Activated naive CD4-positive, alpha-beta T cell treated with Interleukin-2 at 50 U/mL for 16 hours (primary cell): ENCODE results near the gene TBX4.
"Not testable (repeated sequence)": the region's sequence is repeated elsewhere in the genome, so short reads cannot be mapped to it uniquely, and the experiment has no call there.

Experiments
- DNase-seq: peaks from one replicate; pipeline ENCODE4 v3.0.0-alpha.2; 2020

TBX4 gene

DNA sequence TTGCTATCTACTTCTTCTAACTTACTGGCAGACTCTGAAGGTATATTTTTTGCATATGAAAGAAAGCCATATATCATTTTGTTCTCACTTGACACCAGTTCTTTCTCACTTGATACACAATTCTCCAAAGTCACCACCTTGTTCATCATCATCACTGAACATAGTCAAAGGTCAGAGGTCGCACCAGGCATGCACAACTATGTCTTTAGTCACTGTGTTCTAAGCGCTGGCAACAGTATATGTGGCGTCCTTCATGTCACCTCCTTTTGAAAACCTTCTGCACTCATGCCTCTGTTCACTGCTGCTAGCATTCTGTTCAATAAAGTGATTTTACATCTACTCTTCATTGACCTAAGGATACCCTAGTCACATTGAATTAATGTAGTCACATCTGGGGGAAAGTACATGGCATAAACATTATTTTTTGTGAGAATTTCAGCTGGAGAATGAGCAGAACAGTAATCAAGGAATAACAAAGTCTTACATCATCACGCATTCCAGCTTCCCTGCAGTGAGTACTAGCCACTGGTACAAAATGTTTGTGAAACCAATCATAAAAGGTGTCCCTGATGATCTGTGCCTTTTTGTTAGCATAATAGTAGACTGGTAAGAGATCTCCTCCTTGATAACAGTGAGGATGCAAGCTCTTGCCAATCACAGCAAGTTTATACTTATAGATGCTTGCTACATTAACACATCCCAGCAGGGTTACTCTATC, 20.5 kb upstream of the TBX4 start:
- DNase-seq = no peak

DNA sequence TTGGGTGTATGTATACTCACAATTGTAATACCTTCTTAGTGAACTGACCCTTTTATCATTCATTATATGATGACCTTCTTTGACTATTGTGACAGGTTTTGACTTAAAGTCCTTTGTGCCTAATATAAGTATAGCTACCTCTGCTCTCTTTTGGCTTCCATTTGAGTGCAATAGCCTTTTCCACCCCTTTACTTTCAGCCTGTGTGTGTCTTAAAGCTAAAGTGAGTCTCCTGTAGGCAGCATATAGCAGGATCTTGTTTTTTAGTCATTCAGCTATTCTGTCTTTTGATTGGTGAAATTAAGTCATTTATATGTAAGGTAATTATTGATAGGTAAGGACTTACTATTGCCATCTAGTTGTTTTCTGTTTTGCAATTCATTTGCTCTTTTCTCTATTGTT, 15.9 kb upstream of the TBX4 start:
- DNase-seq = no peak

DNA sequence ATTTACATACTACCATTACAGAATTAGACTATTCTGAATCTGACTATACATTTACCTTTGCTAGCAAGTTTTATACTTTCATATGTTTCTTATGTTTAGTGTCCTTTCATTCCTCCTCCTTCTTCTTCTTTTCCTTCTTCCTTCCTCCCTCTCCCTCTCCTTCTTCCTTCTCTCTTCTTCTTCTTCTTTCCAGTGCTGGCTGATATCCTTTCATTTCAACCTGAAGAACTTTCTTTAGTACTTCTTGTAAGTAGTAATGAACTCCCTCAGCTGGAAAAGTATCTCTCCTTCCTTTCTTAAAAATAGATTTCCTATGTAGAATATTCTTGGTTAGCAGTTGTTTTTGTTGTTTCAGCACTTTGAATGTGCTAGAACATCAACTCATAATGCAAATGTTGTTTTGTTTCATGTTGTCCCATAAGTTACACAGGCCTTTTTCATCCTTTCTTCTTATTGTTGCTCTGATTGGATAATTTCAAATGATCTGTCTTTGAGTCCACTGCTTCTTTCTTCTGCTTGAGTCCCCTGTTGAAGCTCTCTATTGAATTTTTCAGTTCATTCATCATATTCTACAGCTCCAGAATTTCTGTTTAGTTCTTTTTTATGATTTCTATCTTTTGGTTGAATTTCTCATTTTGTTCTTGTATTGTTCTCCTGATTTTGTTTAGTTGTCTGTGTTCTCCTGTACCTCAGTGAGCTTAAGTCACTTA, 15.1 kb upstream of the TBX4 start:
- no peak for DNase-seq

GRCh38 chr17:61440697-61441096, 11.5 kb upstream of the TBX4 start:
- DNase-seq = no peak

DNA sequence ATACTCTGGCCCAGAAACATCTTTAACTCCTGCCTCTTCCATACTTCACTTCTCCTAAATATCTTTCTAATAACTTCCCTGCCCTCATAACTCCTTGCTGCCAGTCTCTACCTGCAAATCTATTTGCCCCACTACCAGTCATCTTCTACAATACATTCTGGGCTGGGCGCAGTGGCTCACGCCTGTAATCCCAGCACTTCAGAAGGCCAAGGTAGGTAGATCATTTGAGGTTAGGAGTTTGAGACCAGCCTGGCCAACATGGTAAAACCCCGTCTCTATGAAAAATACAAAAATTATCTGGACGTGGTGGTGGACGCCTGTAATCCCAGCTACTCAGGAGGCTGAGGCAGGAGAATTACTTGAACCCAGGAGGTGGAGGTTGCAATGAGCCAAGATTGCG, 10.7 kb upstream of the TBX4 start:
- DNase-seq = not testable (repeated sequence)

GRCh38 chr17:61442136-61442775, 10.0 kb upstream of the TBX4 start:
- no peak for DNase-seq

DNA sequence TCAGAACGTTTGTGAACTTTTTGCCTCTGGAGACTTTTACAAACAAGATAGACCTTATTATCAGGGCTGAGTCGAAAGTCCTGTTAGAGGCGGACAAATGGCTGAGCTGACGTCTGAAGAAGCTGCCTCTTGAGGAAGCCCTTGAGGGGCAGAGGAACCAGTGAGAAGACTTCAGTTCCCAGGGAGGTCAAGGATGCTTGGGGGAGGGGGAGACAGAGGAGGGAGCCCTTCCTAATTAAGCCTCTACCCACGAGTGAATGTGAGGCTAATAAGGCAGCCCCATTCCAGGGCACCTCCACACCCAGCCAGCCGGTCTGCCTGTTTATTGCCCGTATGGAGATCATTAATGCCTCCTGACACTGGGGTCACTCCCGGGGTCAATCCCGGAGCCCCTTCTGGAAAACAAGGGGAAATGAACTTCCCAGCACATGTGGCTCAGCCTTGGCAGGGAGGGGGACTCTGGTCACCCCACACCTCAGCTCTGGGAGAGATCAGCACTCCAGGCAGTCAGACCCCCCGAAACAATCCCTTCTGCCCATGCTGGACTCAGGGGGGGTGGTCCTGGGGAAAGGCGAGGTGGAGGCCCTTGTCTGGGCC, 9.2 kb upstream of the TBX4 start:
- no peak for DNase-seq

DNA sequence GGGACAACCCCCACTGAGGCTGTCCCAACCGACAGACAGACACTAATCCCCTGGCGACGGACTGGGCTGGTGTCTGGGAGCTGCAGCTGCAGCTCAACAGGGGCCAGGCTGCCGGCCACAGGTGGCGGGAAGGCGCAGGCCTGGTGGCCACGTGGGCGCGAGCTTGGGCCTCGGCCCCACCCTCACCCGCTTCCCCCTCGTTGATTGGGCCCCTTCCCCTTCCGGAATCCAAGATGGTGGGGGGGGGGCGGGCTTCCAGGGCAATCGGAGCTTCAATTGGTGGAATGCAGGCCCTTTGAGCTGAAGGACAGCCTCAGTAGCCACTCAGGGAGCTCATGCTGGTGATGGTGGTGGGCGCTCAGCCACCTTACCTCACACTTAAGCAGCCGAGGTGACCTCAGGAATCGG, 8.7 kb upstream of the TBX4 start:
- no peak for DNase-seq

DNA sequence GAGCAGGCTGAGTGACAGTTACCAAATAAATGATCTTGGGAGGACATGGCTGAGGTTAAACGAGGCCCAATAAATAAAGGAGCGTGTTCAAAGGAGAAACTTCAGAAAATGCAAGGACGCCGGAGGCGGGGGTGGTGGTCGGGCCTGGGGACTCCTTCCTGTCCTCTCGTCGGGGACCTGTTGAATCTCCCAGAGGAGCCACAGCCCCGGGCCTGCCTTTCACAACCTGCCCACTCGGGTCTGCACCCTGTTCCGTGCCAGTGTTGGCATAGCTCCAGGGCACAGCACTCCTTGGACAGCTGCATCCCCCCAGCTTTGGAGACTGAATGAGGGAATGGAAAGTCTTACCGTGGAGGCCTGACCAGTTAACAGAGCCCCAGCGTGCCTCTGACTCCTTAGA, 8.1 kb upstream of the TBX4 start:
- no peak for DNase-seq

DNA sequence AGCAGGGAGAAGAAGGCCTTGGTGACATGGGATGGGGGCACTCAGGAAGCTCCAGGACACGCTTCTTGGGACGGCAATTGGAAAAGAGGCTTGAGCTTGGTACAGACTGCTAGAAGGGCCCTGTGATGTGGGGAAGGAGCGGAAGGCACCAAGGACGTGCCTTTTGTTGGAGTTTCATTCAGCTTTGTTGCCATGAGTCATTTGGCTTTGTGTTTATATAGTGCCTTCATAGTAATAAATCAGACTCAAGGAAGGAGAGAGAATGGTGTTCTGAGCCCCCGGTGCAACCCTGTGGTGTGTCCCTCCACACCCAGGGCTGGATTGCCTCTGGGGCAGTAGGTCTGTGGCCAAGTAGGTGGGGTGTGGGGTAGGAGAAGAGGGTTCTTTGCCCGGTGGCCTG, 7.4 kb upstream of the TBX4 start:
- no peak for DNase-seq

DNA sequence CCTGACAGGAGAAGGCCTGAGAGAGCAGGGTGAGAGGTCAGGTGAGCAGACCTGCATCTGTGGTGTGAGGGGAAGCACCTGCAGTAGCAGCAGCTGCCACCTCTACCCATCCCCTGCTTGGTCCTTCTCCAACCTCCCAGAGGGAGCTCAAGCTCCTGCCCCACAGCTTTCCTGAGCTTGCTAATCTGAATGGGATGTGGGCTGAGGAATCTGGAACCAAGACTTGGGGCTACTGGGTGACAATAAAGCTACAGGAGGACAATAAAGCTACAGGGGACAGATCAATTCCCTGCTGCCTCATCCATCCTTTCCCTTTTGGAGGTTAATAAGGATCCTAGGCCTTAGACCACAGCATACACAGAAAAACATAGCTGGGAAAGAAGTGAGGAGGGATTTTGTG, 4.9 kb upstream of the TBX4 start:
- DNase-seq = no peak

GRCh38 chr17:61448042-61448441, 4.2 kb upstream of the TBX4 start:
- DNase-seq = no peak

DNA sequence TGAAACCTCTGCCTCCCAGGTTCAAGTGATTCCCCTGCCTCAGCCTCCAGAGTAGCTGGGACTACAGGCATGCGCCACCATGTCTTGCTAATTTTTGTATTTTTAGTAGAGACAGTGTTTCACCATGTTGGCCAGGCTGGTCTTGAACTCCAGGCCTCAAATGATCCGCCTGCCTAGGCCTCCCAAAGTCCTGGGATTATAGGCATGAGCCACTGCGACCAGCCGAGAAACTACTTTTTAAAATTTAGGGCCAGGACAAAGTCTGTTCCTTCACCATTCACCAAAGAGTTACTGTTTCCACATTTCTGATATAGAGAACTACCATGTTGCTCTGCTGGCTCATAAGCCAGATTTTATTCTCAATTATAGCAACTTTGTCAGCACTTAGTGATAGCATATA, 3.1 kb upstream of the TBX4 start:
- DNase-seq = not testable (repeated sequence)

- DNase-seq = no peak
Measured at GRCh38 chr17:61449707-61450640, 2.2 kb upstream of the TBX4 start.

DNA sequence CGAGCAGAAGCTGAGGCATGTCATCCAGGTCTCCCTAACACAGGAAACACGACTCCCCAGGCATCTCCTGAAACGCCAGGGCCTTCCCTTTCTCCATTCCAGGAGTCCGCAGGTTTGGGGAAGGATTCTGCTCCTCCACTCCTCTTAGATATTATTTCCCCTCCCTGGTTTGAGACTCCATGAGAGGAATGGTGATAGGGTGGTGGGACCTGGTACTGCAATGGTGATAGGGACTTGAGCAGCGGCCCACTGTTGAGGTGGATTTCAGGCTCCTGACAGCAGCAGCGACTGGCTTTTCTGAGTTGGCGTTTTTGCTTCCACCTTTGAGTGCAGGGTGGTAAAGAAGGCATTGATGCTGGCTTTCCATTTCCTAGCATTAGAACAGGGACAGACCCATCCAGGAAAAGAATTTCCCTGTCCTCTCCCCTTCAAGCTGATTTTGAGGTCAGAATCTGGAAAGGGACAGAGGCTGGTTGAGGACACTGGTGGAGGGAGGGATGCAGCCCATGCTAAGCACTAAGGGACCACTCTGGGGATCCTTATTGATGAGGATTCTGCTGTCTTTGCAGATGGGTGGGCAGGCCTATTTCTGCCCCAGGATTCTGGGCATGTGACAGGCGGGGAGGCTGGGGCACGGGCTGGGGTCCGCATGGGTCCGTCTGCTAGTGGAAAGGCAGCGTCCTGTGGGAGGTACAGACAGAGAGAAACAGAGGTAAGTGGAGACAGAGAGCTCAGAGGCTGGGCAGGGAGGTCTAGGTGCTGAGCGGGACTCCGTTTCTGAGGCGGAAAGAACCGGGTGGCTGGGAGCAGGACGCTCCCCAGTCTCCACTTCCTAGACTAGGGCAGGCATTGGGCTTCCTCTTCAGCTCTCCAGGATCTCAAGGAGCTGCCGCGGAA, 1.3 kb upstream of the TBX4 start:
- no peak for DNase-seq

DNA sequence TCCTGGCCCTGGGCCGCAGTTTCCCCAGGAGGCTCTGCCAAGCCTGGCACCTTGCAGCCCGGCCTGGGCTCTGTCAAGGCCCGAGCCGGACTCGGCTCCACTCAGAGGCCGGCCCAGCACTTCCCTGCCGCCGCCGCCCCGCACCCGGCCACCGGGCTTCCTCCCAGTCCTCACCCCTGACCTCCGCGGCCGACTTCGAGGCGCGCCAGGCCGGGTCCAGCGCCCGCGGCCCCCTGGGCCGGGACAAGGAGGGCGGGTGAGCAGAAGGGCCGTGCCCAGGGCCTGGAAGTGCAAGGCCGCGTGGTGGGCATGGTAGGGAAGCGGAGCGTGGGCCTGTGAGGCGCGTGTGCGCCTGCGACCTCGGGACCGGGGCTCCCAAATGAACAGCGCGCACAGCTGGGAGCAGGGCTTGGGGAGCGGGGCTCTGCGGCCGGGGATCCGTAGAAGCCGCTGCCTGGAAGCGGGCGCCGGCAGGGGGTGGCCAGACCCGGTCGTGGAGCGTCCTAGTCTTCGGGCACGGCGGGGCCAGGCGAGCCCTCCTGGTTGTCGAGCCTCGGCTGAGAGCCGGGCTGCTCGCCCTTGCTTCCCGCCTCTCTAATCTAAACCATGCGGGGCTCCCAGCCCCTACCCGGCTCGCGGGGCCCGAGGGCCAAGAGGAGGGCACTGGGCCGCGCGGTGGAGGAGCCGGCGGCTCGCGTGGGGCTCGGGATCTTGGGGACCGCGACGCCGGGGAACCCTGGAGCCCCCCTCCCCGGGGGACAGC, 503 bp upstream of the TBX4 start:
- DNase-seq = no peak

DNA sequence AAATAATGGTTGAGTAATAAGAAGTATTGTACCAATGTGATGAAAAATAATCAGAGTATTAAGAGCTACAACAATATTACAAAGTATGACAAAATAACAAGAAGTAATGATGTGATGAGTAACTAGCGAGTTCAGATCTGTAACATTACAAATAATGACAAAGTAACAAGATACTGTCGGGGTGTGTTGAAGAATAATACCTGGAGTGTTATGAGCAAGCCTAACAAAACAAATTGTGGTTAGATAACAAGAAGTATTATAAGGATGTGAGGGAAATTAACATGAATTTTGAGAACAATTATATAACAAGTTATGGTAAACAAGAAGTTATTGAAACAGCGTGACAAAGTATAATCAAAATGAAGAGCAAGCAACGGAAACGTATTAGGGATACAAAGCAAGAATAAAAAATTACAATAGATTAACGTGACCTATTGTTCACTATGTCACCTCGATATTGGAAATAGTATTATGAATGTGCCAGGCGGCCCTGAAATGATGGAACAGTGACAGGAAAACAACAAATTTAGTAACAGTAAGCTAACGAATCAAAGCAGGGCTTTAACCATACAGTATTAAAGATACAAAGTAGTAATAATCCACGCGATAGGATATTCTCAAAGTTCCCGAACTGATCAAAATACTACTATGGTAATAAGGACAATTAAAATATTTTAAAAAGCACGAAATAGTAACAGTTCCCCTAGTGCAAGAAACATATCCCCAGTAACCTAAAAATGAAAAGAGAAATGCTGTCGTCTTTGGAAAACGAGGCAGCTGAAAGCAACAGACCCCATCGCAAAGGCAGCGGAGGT, 1.6 kb downstream of the TBX4 start:
- DNase-seq = no peak

DNA sequence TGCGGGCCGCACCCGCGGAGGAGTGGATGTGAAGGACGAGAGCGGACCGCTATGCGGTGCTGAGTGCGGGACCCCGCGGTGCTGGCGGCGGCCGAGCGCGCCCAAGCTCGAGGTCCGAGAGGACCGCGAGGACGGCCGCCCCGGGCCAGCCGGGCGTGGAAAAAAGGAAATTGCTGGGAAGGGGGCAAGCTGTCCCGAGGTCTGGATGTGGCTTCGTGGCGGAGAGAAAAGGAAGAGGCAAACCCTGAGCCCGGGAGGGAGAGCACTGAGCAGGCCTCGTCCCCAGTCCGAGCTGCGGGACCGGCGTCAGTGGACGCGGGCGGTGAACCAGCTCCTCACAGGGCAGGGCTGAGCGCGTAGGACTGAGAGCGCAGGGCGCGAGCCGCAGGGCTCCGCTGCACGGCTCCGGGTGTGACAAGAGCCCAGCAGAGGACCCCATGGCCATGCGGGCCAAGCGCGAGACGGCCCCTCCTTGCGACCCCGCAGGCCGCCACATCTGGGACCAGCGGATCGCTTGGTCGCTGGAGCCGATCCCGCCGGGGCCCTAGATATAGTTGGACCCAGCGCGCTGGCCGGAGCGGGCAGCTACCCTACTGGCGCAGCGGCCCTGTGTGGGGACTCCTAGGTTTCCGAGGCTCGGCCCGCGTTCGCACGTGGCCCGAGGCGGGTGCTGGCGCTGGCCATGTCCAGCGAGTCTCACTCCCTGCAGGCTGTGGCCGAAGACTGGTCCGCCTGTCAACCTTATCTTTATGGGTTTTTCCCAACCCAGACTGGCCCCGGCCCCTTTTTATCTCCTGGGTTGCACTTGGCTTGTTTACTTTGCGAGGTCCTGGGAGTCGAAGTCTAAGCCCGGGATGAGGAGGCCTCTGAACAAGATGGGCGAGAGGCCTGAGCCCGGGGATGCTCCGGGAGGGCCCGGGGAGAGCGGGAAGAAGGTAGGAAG, 2.4 kb downstream of the TBX4 start:
- no peak for DNase-seq
